GM23338 (cell line): ENCODE measurements around the gene CD164. TPM values are rescaled to one million over a fixed set of nuclear protein-coding genes. Genes with fewer than 3 reads are reported as not detected.

ENCODE experiments used
- ATAC-seq: fragments of 200-7000 bp; cut with Tn5 transposase; 3 replicates; pipeline ENCODE4 v1.9.1; 2020
- DNase-seq: peaks from one replicate; pipeline ENCODE4 v3.0.0-alpha.2; 2015; ENCODE audit warnings: low spot score
- H2AFZ ChIP-seq: fragments of 200-600 bp; sonication (generic); 2 replicates; pipeline ENCODE4 v1.8.0; 2016; ENCODE audit warnings: antibody characterized with exemption, mild to moderate bottlenecking, moderate library complexity
- H3F3A ChIP-seq: fragments of 200-600 bp; sonication (generic); replicated peaks from 2 replicates; pipeline ENCODE4 v1.8.0; 2017; ENCODE audit warnings: antibody characterized with exemption, mixed run types, low read depth
- H3K27ac ChIP-seq: fragments of 200-600 bp; sonication (generic); 2 replicates; pipeline ENCODE4 v1.6.1; 2016; ENCODE audit warnings: low read depth
- H3K27me3 ChIP-seq: fragments of 200-600 bp; sonication (generic); 2 replicates; pipeline ENCODE4 v1.8.0; 2016; ENCODE audit warnings: mild to moderate bottlenecking, mixed run types, moderate library complexity; ENCODE audit not compliant: insufficient read depth
- H3K36me3 ChIP-seq: fragments of 200-600 bp; sonication (generic); 2 replicates; pipeline ENCODE4 v1.8.0; 2016; ENCODE audit warnings: mild to moderate bottlenecking; ENCODE audit not compliant: insufficient read depth
- H3K4me1 ChIP-seq: fragments of 200-600 bp; sonication (generic); 2 replicates; pipeline ENCODE4 v1.8.0; 2016; ENCODE audit warnings: mild to moderate bottlenecking, moderate library complexity; ENCODE audit not compliant: insufficient read depth
- H3K4me2 ChIP-seq: fragments of 200-600 bp; sonication (generic); 2 replicates; pipeline ENCODE4 v1.7.1; 2017; ENCODE audit warnings: mixed run types
- H3K4me3 ChIP-seq: fragments of 200-600 bp; sonication (generic); 2 replicates; pipeline ENCODE4 v1.6.1; 2016; ENCODE audit warnings: mixed run types
- H3K79me2 ChIP-seq: fragments of 200-600 bp; sonication (generic); replicated peaks from 2 replicates; pipeline ENCODE4 v1.8.0; 2017; ENCODE audit warnings: mild to moderate bottlenecking; ENCODE audit not compliant: insufficient read depth
- H3K9me2 ChIP-seq: fragments of 200-600 bp; sonication (generic); 2 replicates; pipeline ENCODE4 v1.8.0; 2017; ENCODE audit not compliant: insufficient read depth
- H4K20me1 ChIP-seq: fragments of 200-600 bp; sonication (generic); replicated peaks from 2 replicates; pipeline ENCODE4 v1.8.0; 2017; ENCODE audit warnings: mild to moderate bottlenecking; ENCODE audit not compliant: insufficient read depth
- H3K27ac Mint-ChIP-seq: 2 replicates; pipeline ENCODE4 v1.8.0; 2020; ENCODE audit warnings: inconsistent platforms, mild to moderate bottlenecking, moderate library complexity, mixed read lengths
- H3K27me3 Mint-ChIP-seq: 3 replicates; pipeline ENCODE4 v1.8.0; 2022; ENCODE audit warnings: low read depth, mild to moderate bottlenecking, moderate library complexity, mixed read lengths, inconsistent platforms; ENCODE audit not compliant: insufficient read depth, poor library complexity
- H3K36me3 Mint-ChIP-seq: 3 replicates; pipeline ENCODE4 v1.8.0; 2021; ENCODE audit warnings: low read depth, mild to moderate bottlenecking, inconsistent platforms, moderate library complexity, mixed read lengths
- H3K4me1 Mint-ChIP-seq: 3 replicates; pipeline ENCODE4 v1.8.0; 2020; ENCODE audit warnings: mild to moderate bottlenecking, inconsistent platforms, mixed read lengths
- H3K4me3 Mint-ChIP-seq: 3 replicates; pipeline ENCODE4 v1.8.0; 2021; ENCODE audit warnings: moderate library complexity, mild to moderate bottlenecking, inconsistent platforms, mixed read lengths
- H3K9me3 Mint-ChIP-seq: 3 replicates; pipeline ENCODE4 v1.8.0; 2020; ENCODE audit warnings: moderate library complexity, mild to moderate bottlenecking, inconsistent platforms, mixed read lengths
- CREB1 ChIP-seq: fragments of 250-450 bp; sonication (Bioruptor Pico); IDR thresholded peaks from 2 replicates; pipeline ENCODE4 v1.5.0; 2020; ENCODE audit warnings: low read depth, mild to moderate bottlenecking, moderate library complexity
- EZH2 ChIP-seq: fragments of 200-600 bp; sonication (generic); IDR thresholded peaks from one replicate; pipeline ENCODE4 v1.8.0; 2017; ENCODE audit warnings: antibody characterized with exemption, mild to moderate bottlenecking, low read depth; ENCODE audit not compliant: unreplicated experiment
- EZH2phosphoT487 ChIP-seq: fragments of 200-600 bp; sonication (generic); IDR thresholded peaks from one replicate; pipeline ENCODE4 v1.8.1; 2018; ENCODE audit warnings: antibody characterized with exemption; ENCODE audit not compliant: unreplicated experiment
- JUNB ChIP-seq: IDR thresholded peaks from one replicate; pipeline ENCODE4 v1.6.1; 2016; ENCODE audit warnings: antibody characterized with exemption; ENCODE audit not compliant: unreplicated experiment
- NANOG ChIP-seq: IDR thresholded peaks from 2 replicates; pipeline ENCODE4 v1.6.1; 2016; ENCODE audit warnings: antibody characterized with exemption, borderline replicate concordance
- POLR2AphosphoS5 ChIP-seq: IDR thresholded peaks from 2 replicates; pipeline ENCODE4 v1.6.1; 2016; ENCODE audit warnings: antibody characterized with exemption, low read depth
- STAT1 ChIP-seq: IDR thresholded peaks from one replicate; pipeline ENCODE4 v1.6.1; 2016; ENCODE audit warnings: antibody characterized with exemption; ENCODE audit not compliant: unreplicated experiment
- ZNF114 ChIP-seq: fragments of 250-450 bp; sonication (Bioruptor Pico); IDR thresholded peaks from 2 replicates; pipeline ENCODE4 v1.5.0; 2020; ENCODE audit warnings: mild to moderate bottlenecking, moderate library complexity
- ZNF331 ChIP-seq: fragments of 250-450 bp; sonication (Bioruptor Pico); IDR thresholded peaks from 2 replicates; pipeline ENCODE4 v1.5.0; 2020; ENCODE audit warnings: low read depth, mild to moderate bottlenecking, moderate library complexity
- polyA plus RNA-seq: library from polyadenylated mRNA; unstranded; fragments of >200 nt; fragmentation: Nextera tagmentation; extraction: Ambion mirVana; gene quantifications from 2 replicates; pipeline ENCODE4 v1.2.1, GENCODE V29; 2016
- total RNA-seq: library from RNA; depleted of rRNA; stranded (reverse); fragments of >200 nt; shearing (Covaris generic); gene quantifications from 2 replicates; pipeline ENCODE4 v1.2.3, GENCODE V29; 2014
- TF ChIP-seq, protein P1 (sequence below), 2 experiments: fragments of 200-600 bp in 1 of 2; sonication (generic) in 1 of 2; conservative IDR thresholded peaks; 2 replicates each; pipeline versions ENCODE4 v1.5.1 to v1.6.1; 2016 to 2017; ENCODE audit warnings: antibody characterized with exemption in 2 of 2, low read depth in 2 of 2, mild to moderate bottlenecking in 2 of 2, moderate library complexity in 1 of 2
- TF ChIP-seq, protein P2 (sequence below): IDR thresholded peaks from 2 replicates; pipeline ENCODE4 v1.6.1; 2016; ENCODE audit warnings: antibody characterized with exemption
- TF ChIP-seq, protein P3 (sequence below): IDR thresholded peaks from one replicate; pipeline ENCODE4 v1.6.1; 2018; ENCODE audit warnings: antibody characterized with exemption; ENCODE audit not compliant: unreplicated experiment
- TF ChIP-seq, protein P4 (sequence below): fragments of 250-450 bp; sonication (Bioruptor Pico); IDR thresholded peaks from 2 replicates; pipeline ENCODE4 v1.5.0; 2020; ENCODE audit warnings: mild to moderate bottlenecking, moderate library complexity

The CD164 gene
- total and polyA plus RNA-seq, 2 experiments from 2014 or later = 81.0 to 83.8 TPM

DNA sequence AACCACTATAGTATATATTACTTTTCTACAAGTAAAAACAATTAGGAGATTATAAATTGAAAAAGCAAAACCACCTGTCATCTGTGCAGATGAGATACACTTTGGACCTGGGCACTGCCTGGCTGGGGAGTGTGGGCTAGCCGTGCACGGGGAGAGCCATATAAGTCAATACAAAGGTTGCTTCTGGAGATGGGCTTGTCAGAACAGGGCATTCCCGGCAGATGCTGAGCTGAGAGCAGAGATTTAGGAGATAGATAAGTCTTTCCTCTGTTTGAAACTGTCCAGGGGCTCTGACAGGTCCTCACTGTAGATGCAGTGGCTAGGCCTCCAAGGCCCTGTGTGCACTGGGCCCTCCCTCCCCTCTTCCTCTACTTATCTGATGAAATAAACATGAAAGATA is 34.5 kb downstream of the CD164 start:
- H2AFZ ChIP-seq = no peak overlapping the region
- H3K79me2 ChIP-seq = no peaks in the 10 kb centered on the region
- no peaks in the 10 kb centered on the region for H3F3A ChIP-seq
- H3K36me3 Mint-ChIP-seq = peaks cover 3% of the 10 kb centered on the region; the same call in 2 of the 3 replicates
- no peak overlapping the region for H3K27ac ChIP-seq
- peaks cover 7% of the 10 kb centered on the region for H3K27me3 Mint-ChIP-seq
- H3K9me3 Mint-ChIP-seq = no peaks in the 10 kb centered on the region
- no peak overlapping the region for H3K4me2 ChIP-seq
- DNase-seq (no peak), ATAC-seq (no peak)
- no peaks in the 10 kb centered on the region for H3K27me3 ChIP-seq
- H3K4me1 Mint-ChIP-seq = peaks cover 9% of the 10 kb centered on the region
- H3K27ac Mint-ChIP-seq = no peak overlapping the region
- TF ChIP-seq, protein P1, sequence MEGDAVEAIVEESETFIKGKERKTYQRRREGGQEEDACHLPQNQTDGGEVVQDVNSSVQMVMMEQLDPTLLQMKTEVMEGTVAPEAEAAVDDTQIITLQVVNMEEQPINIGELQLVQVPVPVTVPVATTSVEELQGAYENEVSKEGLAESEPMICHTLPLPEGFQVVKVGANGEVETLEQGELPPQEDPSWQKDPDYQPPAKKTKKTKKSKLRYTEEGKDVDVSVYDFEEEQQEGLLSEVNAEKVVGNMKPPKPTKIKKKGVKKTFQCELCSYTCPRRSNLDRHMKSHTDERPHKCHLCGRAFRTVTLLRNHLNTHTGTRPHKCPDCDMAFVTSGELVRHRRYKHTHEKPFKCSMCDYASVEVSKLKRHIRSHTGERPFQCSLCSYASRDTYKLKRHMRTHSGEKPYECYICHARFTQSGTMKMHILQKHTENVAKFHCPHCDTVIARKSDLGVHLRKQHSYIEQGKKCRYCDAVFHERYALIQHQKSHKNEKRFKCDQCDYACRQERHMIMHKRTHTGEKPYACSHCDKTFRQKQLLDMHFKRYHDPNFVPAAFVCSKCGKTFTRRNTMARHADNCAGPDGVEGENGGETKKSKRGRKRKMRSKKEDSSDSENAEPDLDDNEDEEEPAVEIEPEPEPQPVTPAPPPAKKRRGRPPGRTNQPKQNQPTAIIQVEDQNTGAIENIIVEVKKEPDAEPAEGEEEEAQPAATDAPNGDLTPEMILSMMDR (conservative IDR thresholded peaks at IDR 0.05; ENCODE audit: low read depth in 2 of 2) = no peak
- TF ChIP-seq STAT1 = no peak
- no peak for TF ChIP-seq EZH2
- TF ChIP-seq, protein P2, sequence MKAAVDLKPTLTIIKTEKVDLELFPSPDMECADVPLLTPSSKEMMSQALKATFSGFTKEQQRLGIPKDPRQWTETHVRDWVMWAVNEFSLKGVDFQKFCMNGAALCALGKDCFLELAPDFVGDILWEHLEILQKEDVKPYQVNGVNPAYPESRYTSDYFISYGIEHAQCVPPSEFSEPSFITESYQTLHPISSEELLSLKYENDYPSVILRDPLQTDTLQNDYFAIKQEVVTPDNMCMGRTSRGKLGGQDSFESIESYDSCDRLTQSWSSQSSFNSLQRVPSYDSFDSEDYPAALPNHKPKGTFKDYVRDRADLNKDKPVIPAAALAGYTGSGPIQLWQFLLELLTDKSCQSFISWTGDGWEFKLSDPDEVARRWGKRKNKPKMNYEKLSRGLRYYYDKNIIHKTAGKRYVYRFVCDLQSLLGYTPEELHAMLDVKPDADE = no peak
- TF ChIP-seq, protein P3, sequence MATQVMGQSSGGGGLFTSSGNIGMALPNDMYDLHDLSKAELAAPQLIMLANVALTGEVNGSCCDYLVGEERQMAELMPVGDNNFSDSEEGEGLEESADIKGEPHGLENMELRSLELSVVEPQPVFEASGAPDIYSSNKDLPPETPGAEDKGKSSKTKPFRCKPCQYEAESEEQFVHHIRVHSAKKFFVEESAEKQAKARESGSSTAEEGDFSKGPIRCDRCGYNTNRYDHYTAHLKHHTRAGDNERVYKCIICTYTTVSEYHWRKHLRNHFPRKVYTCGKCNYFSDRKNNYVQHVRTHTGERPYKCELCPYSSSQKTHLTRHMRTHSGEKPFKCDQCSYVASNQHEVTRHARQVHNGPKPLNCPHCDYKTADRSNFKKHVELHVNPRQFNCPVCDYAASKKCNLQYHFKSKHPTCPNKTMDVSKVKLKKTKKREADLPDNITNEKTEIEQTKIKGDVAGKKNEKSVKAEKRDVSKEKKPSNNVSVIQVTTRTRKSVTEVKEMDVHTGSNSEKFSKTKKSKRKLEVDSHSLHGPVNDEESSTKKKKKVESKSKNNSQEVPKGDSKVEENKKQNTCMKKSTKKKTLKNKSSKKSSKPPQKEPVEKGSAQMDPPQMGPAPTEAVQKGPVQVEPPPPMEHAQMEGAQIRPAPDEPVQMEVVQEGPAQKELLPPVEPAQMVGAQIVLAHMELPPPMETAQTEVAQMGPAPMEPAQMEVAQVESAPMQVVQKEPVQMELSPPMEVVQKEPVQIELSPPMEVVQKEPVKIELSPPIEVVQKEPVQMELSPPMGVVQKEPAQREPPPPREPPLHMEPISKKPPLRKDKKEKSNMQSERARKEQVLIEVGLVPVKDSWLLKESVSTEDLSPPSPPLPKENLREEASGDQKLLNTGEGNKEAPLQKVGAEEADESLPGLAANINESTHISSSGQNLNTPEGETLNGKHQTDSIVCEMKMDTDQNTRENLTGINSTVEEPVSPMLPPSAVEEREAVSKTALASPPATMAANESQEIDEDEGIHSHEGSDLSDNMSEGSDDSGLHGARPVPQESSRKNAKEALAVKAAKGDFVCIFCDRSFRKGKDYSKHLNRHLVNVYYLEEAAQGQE = no peak
- TF ChIP-seq JUNB = no peak
- TF ChIP-seq ZNF331 (CRISPR knock-in tag) = no peak
- TF ChIP-seq, protein P4, sequence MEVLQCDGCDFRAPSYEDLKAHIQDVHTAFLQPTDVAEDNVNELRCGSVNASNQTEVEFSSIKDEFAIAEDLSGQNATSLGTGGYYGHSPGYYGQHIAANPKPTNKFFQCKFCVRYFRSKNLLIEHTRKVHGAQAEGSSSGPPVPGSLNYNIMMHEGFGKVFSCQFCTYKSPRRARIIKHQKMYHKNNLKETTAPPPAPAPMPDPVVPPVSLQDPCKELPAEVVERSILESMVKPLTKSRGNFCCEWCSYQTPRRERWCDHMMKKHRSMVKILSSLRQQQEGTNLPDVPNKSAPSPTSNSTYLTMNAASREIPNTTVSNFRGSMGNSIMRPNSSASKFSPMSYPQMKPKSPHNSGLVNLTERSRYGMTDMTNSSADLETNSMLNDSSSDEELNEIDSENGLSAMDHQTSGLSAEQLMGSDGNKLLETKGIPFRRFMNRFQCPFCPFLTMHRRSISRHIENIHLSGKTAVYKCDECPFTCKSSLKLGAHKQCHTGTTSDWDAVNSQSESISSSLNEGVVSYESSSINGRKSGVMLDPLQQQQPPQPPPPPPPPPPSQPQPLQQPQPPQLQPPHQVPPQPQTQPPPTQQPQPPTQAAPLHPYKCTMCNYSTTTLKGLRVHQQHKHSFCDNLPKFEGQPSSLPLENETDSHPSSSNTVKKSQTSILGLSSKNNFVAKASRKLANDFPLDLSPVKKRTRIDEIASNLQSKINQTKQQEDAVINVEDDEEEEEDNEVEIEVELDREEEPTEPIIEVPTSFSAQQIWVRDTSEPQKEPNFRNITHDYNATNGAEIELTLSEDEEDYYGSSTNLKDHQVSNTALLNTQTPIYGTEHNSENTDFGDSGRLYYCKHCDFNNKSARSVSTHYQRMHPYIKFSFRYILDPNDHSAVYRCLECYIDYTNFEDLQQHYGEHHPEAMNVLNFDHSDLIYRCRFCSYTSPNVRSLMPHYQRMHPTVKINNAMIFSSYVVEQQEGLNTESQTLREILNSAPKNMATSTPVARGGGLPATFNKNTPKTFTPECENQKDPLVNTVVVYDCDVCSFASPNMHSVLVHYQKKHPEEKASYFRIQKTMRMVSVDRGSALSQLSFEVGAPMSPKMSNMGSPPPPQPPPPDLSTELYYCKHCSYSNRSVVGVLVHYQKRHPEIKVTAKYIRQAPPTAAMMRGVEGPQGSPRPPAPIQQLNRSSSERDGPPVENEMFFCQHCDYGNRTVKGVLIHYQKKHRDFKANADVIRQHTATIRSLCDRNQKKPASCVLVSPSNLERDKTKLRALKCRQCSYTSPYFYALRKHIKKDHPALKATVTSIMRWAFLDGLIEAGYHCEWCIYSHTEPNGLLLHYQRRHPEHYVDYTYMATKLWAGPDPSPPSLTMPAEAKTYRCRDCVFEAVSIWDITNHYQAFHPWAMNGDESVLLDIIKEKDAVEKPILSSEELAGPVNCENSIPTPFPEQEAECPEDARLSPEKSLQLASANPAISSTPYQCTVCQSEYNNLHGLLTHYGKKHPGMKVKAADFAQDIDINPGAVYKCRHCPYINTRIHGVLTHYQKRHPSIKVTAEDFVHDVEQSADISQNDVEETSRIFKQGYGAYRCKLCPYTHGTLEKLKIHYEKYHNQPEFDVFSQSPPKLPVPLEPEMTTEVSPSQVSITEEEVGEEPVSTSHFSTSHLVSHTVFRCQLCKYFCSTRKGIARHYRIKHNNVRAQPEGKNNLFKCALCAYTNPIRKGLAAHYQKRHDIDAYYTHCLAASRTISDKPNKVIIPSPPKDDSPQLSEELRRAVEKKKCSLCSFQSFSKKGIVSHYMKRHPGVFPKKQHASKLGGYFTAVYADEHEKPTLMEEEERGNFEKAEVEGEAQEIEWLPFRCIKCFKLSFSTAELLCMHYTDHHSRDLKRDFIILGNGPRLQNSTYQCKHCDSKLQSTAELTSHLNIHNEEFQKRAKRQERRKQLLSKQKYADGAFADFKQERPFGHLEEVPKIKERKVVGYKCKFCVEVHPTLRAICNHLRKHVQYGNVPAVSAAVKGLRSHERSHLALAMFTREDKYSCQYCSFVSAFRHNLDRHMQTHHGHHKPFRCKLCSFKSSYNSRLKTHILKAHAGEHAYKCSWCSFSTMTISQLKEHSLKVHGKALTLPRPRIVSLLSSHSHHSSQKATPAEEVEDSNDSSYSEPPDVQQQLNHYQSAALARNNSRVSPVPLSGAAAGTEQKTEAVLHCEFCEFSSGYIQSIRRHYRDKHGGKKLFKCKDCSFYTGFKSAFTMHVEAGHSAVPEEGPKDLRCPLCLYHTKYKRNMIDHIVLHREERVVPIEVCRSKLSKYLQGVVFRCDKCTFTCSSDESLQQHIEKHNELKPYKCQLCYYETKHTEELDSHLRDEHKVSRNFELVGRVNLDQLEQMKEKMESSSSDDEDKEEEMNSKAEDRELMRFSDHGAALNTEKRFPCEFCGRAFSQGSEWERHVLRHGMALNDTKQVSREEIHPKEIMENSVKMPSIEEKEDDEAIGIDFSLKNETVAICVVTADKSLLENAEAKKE (CRISPR knock-in tag) = no peak
- TF ChIP-seq EZH2phosphoT487 = no peak
- no peak for TF ChIP-seq NANOG
- TF ChIP-seq CREB1 = no peak
- TF ChIP-seq POLR2AphosphoS5 = no peak
- no peak for TF ChIP-seq ZNF114 (CRISPR knock-in tag)
- H4K20me1 ChIP-seq = no peaks in the 10 kb centered on the region
- H3K4me1 ChIP-seq = no peaks in the 10 kb centered on the region
- no peak overlapping the region for H3K4me3 ChIP-seq
- 0 out of 2 replicates have a peak, but pooled peaks cover 2% of the 10 kb centered on the region for H3K9me2 ChIP-seq
- H3K36me3 ChIP-seq = no peaks in the 10 kb centered on the region
- H3K4me3 Mint-ChIP-seq = no peak overlapping the region
